Measurements from ENCODE around the gene GNG2. TPM values are rescaled to one million over a fixed set of nuclear protein-coding genes. Genes with fewer than 3 reads are reported as not detected.

Gene GNG2
- total RNA-seq, 1 experiment from 2014 or later, result 0.33 TPM

DNA sequence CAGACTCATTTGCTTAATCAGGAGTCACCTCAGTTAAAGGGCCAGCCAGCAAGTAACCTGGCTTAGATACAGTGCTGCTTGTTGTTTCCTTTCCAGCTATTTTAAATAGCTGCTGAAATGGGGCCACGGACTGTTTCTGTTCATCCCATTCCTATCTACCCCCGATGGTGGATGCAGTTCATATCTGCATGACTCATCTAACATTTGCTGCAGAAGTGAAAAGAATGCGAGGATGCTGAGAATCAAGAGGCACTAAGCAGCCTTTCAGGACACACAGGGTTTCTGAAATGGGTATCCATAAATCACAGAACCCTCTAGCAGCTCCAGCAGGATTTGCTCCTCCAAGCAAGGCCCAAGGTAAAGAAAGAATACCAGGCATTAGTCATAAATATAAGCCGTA lies 68.8 kb downstream of the GNG2 start:
- intact Hi-C loops (cut with micrococcal nuclease; ENCODE audit: unreplicated experiment), result no loop called here
- Histone ChIP-seq H3K4me2 (no peak overlapping the region), H3K9me2 (ENCODE audit: insufficient read depth) (no peaks in the 10 kb centered on the region), H3F3A (ENCODE audit: insufficient read depth, low read depth) (no peaks in the 10 kb centered on the region), H3K4me3 (no peak overlapping the region), H2AFZ (no peak overlapping the region), H4K20me1 (ENCODE audit: insufficient read depth) (no peaks in the 10 kb centered on the region), H3K27me3 (ENCODE audit: insufficient read depth, low read depth) (no peaks in the 10 kb centered on the region), H3K27ac (no peak overlapping the region), H3K4me1 (replicated peaks; ENCODE audit: insufficient read depth) (no peaks in the 10 kb centered on the region), H3K9me3 (ENCODE audit: insufficient read depth, low read depth) (no peaks in the 10 kb centered on the region), H3K79me2 (ENCODE audit: low read depth) (no peaks in the 10 kb centered on the region), H3K36me3 (ENCODE audit: low read depth) (no peaks in the 10 kb centered on the region)
- TF ChIP-seq CTCF (conservative IDR thresholded peaks at IDR 0.05) (no peak), EZH2 (IDR thresholded peaks at IDR 0.05; ENCODE audit: low read depth) (no peak)
- no peak for DNase-seq
- POLR2A ChIA-PET (ENCODE audit: unreplicated experiment), result no interaction called here
- BruUV-seq (replicated peaks), result no TSS peak
- CTCF ChIA-PET, result no interaction called here

- Histone ChIP-seq H3K9me2 (ENCODE audit: insufficient read depth) (no peaks in the 10 kb centered on the region), H3K9me3 (ENCODE audit: insufficient read depth, low read depth) (no peaks in the 10 kb centered on the region), H3K36me3 (ENCODE audit: low read depth) (no peaks in the 10 kb centered on the region), H2AFZ (no peak overlapping the region), H3F3A (ENCODE audit: insufficient read depth, low read depth) (no peaks in the 10 kb centered on the region), H3K27me3 (ENCODE audit: insufficient read depth, low read depth) (no peaks in the 10 kb centered on the region), H4K20me1 (ENCODE audit: insufficient read depth) (no peaks in the 10 kb centered on the region), H3K4me2 (no peak overlapping the region), H3K79me2 (ENCODE audit: low read depth) (no peaks in the 10 kb centered on the region), H3K27ac (no peak overlapping the region), H3K4me1 (replicated peaks; ENCODE audit: insufficient read depth) (no peaks in the 10 kb centered on the region), H3K4me3 (no peak overlapping the region)
- DNase-seq, result no peak
- ChIA-PET POLR2A (ENCODE audit: unreplicated experiment) (no interaction called here), CTCF (no interaction called here)
- TF ChIP-seq EZH2 (IDR thresholded peaks at IDR 0.05; ENCODE audit: low read depth) (no peak), CTCF (conservative IDR thresholded peaks at IDR 0.05) (no peak)
- no TSS peak for BruUV-seq (replicated peaks)
- intact Hi-C loops (cut with micrococcal nuclease; ENCODE audit: unreplicated experiment), result no loop called here
These were observed 69.7 kb downstream of the GNG2 start for GRCh38 chr14:51929910-51930682.

DNA sequence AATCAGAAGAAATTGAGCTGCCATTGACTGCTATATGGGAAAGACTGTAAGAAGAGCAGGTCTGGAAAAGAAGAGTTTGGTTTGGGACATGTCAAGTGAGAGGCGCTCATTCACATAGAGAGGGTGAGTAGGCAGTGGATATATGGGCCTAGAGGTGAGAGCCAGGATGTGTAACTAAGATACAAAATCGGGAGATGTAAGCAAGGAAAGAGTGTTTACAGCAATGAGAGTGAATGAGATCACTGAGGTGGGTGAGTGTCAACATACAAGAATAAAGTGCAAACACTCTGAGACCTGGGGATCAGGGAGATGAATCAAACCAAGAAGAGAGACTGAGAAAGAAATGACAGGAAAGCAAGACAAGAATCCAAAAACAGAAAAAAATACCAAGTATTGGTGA lies 70.9 kb downstream of the GNG2 start:
- H3K9me3 ChIP-seq (ENCODE audit: insufficient read depth, low read depth), result no peaks in the 10 kb centered on the region
- BruUV-seq (replicated peaks), result no TSS peak
- no peaks in the 10 kb centered on the region for H3K9me2 ChIP-seq (ENCODE audit: insufficient read depth)
- H3K79me2 ChIP-seq (ENCODE audit: low read depth), result no peaks in the 10 kb centered on the region
- no peak overlapping the region for H2AFZ ChIP-seq
- no peaks in the 10 kb centered on the region for H4K20me1 ChIP-seq (ENCODE audit: insufficient read depth)
- no peaks in the 10 kb centered on the region for H3K27me3 ChIP-seq (ENCODE audit: insufficient read depth, low read depth)
- DNase-seq, result no peak
- no peak overlapping the region for H3K4me3 ChIP-seq
- POLR2A ChIA-PET (ENCODE audit: unreplicated experiment), result no interaction called here
- no peak overlapping the region for H3K4me2 ChIP-seq
- H3K4me1 ChIP-seq (replicated peaks; ENCODE audit: insufficient read depth), result no peaks in the 10 kb centered on the region
- no peak for TF ChIP-seq EZH2 (IDR thresholded peaks at IDR 0.05; ENCODE audit: low read depth)
- no peak for TF ChIP-seq CTCF (conservative IDR thresholded peaks at IDR 0.05)
- CTCF ChIA-PET, result no interaction called here
- H3K36me3 ChIP-seq (ENCODE audit: low read depth), result no peaks in the 10 kb centered on the region
- H3F3A ChIP-seq (ENCODE audit: insufficient read depth, low read depth), result no peaks in the 10 kb centered on the region
- H3K27ac ChIP-seq, result no peak overlapping the region
- intact Hi-C loops (cut with micrococcal nuclease; ENCODE audit: unreplicated experiment), result no loop called here

Data from PC-9 (cell line).